Stimulated activated CD8-positive, alpha-beta memory T cell treated with anti-CD3 and anti-CD28 coated beads, Interleukin-7, amount 100 ng/mL, for 4 hours (primary cell): ENCODE results near the gene PREPL.
A peak's percentile ranks its signal among the peaks of the same experiment; 100 is the strongest.
"Not testable (repeated sequence)": the region's sequence is repeated elsewhere in the genome, so short reads cannot be mapped to it uniquely, and the experiment has no call there.

Experiments
- DNase-seq, 2 donors: peaks; one replicate each; pipeline ENCODE4 v3.0.0-alpha.2; 2020; ENCODE audit warnings: low read depth in 2 of 2

Gene PREPL

DNA sequence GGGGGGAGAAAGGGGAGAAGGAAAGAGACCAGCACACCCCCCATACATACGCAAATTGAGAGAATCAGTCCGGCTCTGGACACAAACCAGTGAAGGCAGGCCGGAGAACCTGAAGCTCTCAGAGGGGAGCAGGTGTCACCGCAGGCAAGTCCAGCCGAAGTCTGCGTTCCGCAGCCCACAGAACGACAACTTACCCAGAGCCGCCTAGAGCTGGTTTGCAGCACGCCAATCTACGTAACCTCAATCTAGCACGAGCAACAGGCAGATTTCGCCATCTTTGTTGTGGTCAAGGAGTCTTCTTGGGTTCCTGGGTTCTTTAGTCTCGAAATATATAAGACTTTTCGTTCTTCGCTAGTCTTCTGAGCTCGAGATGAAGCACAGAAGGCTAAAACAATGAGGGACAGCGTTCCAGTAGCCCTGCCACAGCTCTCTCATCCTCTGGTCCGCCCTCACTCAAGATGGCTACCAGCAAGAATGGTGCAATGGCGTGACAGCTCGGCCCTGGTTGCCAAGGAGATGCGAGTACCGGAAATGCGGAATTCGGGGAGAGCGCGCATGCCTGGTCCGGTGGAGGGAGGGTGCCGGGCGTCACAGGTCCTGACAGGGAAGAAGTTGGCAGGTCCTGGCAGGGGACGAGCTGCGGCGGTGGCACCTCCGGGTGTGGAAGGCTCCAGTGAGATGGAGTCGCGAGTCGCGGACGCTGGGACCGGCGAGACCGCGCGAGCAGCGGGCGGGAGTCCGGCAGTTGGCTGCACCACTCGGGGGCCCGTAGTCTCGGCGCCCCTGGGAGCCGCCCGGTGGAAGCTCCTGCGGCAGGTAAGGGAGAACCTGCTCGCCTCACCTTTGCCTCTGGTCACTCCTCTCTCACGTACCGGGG, at the start of gene PREPL, which contains the start of gene CAMKMT:
Gene PREPL (minus strand): TSS at position 165 of the 877 bp plus-strand sequence. CDS start 15,152 bp downstream, outside the sequence.
Gene CAMKMT (plus strand): TSS at position 618 of the 877 bp plus-strand sequence.
- DNase-seq = peak; percentile 94 to 98

DNA sequence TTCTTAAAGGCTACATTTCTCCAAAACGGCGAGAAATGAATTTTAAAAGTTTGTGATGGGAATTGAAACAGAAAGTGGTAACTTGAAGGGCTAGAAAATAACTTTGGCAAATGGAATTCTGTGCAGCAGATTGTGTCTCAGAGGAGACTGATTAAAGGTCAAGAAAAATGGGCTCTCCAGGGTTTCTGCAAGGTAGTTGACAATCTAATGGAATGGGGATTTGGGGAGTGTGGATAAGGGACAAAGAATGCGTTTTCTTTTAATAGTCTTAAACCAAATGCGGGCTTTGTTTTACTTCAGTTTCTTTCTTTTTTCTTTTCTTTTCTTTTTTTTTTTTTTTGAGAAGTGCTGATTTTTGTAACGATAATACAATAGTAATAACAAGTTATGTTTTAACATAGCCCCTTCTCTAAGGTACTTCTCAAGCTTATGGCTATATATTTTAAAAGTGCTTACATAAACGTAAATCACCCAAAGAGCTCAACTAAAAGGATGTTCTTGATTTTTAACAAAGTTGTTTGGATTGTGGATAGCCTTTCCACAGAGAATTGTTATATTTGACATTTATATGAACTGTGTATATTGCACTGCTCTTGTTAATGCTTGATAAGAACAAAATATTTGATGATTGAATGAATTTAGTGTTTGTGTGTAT, 37.1 kb upstream of the PREPL start:
- DNase-seq = no peak

- no peak for DNase-seq
These were observed 36.3 kb upstream of the PREPL start for GRCh38 chr2:44397447-44398175.

GRCh38 chr2:44392338-44392943, 31.1 kb upstream of the PREPL start:
- DNase-seq = peak in 1 of 2 donors; percentile 22

- DNase-seq = no peak
These were observed 28.6 kb upstream of the PREPL start for GRCh38 chr2:44389895-44390294.

DNA sequence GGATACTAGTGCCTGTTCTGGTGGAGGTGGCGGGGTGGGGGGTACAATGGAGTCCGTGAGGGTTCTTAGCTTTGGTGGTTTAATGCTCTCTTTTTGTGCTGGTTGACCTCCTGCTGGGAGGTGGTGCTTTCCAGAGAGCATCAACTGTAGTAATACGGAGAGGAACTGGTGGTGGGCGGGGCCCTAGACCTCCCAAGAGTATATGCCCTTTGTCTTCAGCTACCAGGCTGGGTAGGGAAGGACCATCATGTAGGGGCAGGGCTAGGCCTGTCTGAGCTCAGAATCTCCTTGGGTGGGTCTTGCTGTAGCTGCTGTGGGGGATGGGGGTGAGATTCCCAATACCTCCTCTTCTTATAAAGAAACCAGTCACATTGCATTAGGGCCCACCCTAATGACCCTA, 27.6 kb upstream of the PREPL start:
- DNase-seq = no peak

DNA sequence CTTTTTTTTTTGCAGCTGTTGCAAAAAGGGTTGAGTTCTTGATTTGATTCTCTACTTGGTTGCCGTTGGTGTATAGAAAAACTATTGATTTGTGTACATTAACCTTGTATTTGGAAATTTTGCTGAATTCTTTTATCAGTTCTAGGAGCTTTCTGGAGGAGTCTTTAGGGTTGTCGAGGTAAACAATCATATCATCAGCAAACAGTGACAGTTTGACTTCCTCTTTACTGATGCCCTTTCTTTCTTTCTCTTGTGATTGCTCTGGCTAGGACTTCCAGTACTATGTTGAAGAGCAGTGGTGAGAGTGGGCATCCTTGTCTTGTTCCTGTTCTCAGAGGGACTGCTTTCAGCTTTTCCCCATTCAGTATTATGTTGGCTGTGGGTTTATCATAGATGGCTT, 23.9 kb upstream of the PREPL start:
- not testable (repeated sequence) for DNase-seq

DNA sequence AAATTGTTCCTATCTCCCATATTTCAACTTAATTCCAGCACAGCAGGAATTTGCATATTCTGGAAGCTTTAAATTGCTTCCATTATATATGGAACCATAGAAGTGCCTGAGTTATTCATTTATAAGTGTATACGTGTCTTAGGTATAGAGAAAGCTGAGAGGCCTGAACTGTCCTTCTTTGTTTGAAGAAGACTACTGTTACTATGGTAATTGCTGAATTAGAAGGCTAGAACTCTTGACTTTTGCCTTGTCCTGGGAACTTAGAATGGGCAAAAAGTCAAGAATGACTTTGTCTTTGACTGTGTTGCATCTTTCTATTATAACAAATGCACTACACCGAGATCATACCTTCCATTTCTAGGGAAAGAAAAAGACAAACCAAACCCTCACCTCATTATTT, 16.2 kb upstream of the PREPL start:
- no peak for DNase-seq

DNA sequence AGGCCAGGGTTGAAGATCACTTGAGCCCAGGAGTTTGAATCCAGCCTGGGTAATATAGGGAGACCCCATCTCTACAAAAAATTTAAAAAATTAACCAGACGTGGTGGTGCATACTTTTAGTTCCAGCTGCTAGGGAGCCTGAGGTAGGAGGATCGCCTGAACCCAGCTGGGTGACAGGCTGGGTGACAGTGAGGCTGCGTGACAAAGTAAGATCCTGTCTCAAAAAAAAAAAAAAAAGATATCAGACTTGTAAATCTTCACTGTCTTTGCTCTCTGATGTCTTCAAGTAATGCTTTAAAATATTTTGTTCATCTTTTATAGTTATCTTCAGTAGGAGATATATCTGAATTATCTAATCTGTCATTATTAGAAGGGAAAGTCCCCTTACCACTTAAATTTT, 11.0 kb upstream of the PREPL start:
- DNase-seq = no peak

GRCh38 chr2:44371445-44371844, 10.2 kb upstream of the PREPL start:
- DNase-seq = no peak

- no peak for DNase-seq
These were observed 8.1 kb upstream of the PREPL start for GRCh38 chr2:44369392-44369791.

- no peak for DNase-seq
These were observed 6.3 kb upstream of the PREPL start for GRCh38 chr2:44367591-44367990.

- no peak for DNase-seq
These were observed 3.3 kb upstream of the PREPL start for GRCh38 chr2:44364604-44365003.

GRCh38 chr2:44362207-44363015, 1.1 kb upstream of the PREPL start:
- peak in 1 of 2 donors; percentile 17 for DNase-seq

- DNase-seq = no peak
These were observed 455 bp downstream of the PREPL start for GRCh38 chr2:44360749-44361329.

- peak; percentile 27 to 32 for DNase-seq
These were observed 2.8 kb downstream of the PREPL start for GRCh38 chr2:44358503-44358902.

GRCh38 chr2:44354761-44355160, 6.5 kb downstream of the PREPL start:
- no peak for DNase-seq

- DNase-seq = no peak
These were observed 8.8 kb downstream of the PREPL start for GRCh38 chr2:44352510-44352909.

DNA sequence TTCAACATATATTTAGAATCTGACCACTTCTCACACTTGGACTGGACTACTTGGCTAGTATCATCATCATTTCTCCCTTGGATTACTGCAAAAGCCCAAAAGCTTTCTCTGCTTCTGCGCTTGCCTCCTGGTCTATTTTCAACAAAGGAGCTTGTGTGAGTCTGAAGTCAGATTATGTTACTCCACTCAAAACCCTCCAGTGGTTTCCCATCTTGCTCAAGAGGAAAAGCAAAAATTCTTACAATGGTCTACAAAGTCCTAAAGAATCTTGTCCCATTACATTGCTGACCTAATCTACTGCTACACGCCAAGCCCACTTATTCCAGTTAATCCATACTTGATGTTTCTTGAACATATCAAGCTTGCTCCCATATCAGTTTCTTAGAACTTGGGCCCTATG, 9.6 kb downstream of the PREPL start:
- DNase-seq = no peak

GRCh38 chr2:44351088-44351487, 10.2 kb downstream of the PREPL start:
- no peak for DNase-seq

DNA sequence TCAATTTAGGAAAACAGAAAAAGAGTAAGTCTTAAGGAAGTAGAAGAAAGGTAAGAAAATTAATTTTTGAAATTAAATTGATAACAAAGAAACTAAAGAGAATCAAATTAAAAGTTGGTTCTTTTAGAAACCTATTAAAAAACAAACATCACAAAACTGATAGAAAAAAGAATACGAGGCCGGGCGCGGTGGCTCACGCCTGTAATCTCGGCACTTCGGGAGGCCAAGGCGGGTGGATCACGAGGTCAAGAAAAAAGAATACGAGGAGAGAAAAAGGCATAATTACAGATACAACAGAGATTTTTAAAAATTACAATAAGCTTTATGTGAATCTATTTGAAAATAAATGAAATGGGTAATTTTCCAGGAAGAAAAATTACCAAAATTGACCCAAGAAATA, 11.8 kb downstream of the PREPL start:
- DNase-seq = no peak
